ENCODE results near the gene PLA2G4B. TPM values are rescaled to one million over a fixed set of nuclear protein-coding genes. Genes with fewer than 3 reads are reported as not detected.

PLA2G4B gene
- total RNA-seq, 1 donor from 2014 or later, result 1.8 TPM

DNA sequence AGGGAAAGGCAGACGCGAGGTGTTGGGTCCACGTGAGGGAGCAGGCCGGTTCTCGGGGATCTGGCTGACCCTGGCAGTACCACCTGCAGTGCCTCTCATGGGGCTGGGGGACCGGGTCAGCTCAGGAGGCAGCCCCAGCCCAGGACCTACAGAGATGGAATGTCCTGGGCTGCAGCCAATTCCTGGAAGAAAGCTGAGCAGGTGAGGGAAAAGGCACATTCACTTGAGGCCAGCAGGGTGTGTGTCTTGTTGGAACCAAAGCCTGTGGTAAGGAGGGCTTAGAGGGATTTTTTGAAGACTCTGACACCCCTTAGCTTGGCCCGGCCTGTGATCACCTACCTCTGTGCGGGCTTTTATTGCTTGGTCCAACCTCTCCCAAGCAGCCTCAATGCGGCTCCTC is 15.8 kb downstream of the PLA2G4B start:
- Histone ChIP-seq H3K4me2 (ENCODE audit: low read length) (no peak overlapping the region), H3K9me3 (ENCODE audit: insufficient read depth, low read depth, low read length) (no peaks in the 10 kb centered on the region), H3K9ac (ENCODE audit: low read length) (no peak overlapping the region), H4K20me1 (ENCODE audit: insufficient read depth, low read length) (no peaks in the 10 kb centered on the region), H3K4me3 (ENCODE audit: insufficient read depth, low read depth, low read length) (no peak overlapping the region), H3K27me3 (ENCODE audit: insufficient read depth, low read length) (no peaks in the 10 kb centered on the region), H3K4me1 (ENCODE audit: insufficient read depth, low read length) (peaks cover 6% of the 10 kb centered on the region), H2AFZ (ENCODE audit: low read depth, low read length) (no peak overlapping the region), H3K36me3 (ENCODE audit: insufficient read depth, low read length) (no peaks in the 10 kb centered on the region), H3K27ac (ENCODE audit: low read depth, low read length) (no peak overlapping the region), H3K79me2 (ENCODE audit: insufficient read depth, low read length) (no peaks in the 10 kb centered on the region)
- Mint-ChIP-seq H3K4me1 (ENCODE audit: low read depth, unreplicated experiment) (no peaks in the 10 kb centered on the region), H3K4me3 (ENCODE audit: unreplicated experiment) (no peak overlapping the region), H3K9me3 (ENCODE audit: unreplicated experiment) (no peaks in the 10 kb centered on the region), H3K27ac (ENCODE audit: unreplicated experiment) (no peak overlapping the region), H3K27me3 (ENCODE audit: low read depth, unreplicated experiment) (peaks cover 9% of the 10 kb centered on the region), H3K36me3 (ENCODE audit: low read depth, unreplicated experiment) (peaks cover 2% of the 10 kb centered on the region)
- TF ChIP-seq, protein P1, sequence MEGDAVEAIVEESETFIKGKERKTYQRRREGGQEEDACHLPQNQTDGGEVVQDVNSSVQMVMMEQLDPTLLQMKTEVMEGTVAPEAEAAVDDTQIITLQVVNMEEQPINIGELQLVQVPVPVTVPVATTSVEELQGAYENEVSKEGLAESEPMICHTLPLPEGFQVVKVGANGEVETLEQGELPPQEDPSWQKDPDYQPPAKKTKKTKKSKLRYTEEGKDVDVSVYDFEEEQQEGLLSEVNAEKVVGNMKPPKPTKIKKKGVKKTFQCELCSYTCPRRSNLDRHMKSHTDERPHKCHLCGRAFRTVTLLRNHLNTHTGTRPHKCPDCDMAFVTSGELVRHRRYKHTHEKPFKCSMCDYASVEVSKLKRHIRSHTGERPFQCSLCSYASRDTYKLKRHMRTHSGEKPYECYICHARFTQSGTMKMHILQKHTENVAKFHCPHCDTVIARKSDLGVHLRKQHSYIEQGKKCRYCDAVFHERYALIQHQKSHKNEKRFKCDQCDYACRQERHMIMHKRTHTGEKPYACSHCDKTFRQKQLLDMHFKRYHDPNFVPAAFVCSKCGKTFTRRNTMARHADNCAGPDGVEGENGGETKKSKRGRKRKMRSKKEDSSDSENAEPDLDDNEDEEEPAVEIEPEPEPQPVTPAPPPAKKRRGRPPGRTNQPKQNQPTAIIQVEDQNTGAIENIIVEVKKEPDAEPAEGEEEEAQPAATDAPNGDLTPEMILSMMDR (IDR thresholded peaks at IDR 0.05; ENCODE audit: insufficient read depth, low read depth, low read length), result no peak
- no peak for TF ChIP-seq EZH2 (IDR thresholded peaks at IDR 0.05; ENCODE audit: insufficient read depth, low read length)
- FAIRE-seq (no peak), DNase-seq (ENCODE audit: low read depth) (no peak)

DNA sequence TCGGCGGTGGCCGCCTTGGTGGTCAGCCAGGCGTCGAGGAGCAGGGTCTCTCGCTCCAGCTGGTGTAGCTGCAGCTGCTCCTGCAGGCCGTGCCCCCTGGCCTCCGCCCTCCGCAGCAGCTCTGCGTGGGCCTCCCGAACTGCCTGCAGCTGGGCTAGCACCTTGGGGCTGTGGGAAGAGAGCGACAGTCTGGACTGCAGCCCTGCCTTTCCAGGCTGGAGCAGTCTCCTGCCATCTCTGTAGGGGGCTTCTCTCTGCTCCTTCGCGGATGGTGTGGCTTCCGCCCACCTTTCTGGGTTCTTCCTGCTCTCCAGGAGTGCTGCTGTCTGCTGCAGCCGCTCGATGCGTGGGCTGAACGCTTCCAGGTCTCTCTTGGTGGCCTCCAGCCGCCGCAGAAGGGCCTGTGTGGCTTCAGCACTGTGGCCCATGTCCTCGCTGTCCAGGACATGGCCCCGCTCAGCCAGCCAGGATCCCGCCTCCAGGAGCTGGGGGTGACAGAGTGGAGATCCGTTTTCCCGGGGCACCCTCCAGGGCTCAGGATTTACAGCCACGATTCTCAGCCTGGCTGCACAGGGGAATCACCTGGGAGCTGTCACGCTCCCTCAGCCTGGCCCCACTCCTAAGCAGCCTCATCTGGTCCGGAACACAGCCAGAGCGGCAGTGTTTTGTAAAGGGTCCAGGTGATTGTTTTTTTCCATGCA is 16.8 kb downstream of the PLA2G4B start:
- no peaks in the 10 kb centered on the region for H3K27me3 ChIP-seq (ENCODE audit: insufficient read depth, low read length)
- H3K27me3 Mint-ChIP-seq (ENCODE audit: low read depth, unreplicated experiment), result peaks cover 14% of the 10 kb centered on the region
- no peak overlapping the region for H3K9ac ChIP-seq (ENCODE audit: low read length)
- no peak overlapping the region for H3K4me3 ChIP-seq (ENCODE audit: insufficient read depth, low read depth, low read length)
- peaks cover 6% of the 10 kb centered on the region for H3K4me1 ChIP-seq (ENCODE audit: insufficient read depth, low read length)
- H3K4me3 Mint-ChIP-seq (ENCODE audit: unreplicated experiment), result no peak overlapping the region
- no peaks in the 10 kb centered on the region for H3K36me3 ChIP-seq (ENCODE audit: insufficient read depth, low read length)
- no peak overlapping the region for H2AFZ ChIP-seq (ENCODE audit: low read depth, low read length)
- H3K27ac ChIP-seq (ENCODE audit: low read depth, low read length), result no peak overlapping the region
- no peaks in the 10 kb centered on the region for H3K4me1 Mint-ChIP-seq (ENCODE audit: low read depth, unreplicated experiment)
- DNase-seq (ENCODE audit: low read depth), result no peak
- H3K27ac Mint-ChIP-seq (ENCODE audit: unreplicated experiment), result no peak overlapping the region
- H3K79me2 ChIP-seq (ENCODE audit: insufficient read depth, low read length), result no peaks in the 10 kb centered on the region
- peaks cover 2% of the 10 kb centered on the region for H3K36me3 Mint-ChIP-seq (ENCODE audit: low read depth, unreplicated experiment)
- H3K9me3 ChIP-seq (ENCODE audit: insufficient read depth, low read depth, low read length), result no peaks in the 10 kb centered on the region
- no peaks in the 10 kb centered on the region for H4K20me1 ChIP-seq (ENCODE audit: insufficient read depth, low read length)
- no peak overlapping the region for H3K4me2 ChIP-seq (ENCODE audit: low read length)
- no peak for FAIRE-seq
- no peaks in the 10 kb centered on the region for H3K9me3 Mint-ChIP-seq (ENCODE audit: unreplicated experiment)
- TF ChIP-seq EZH2 (IDR thresholded peaks at IDR 0.05; ENCODE audit: insufficient read depth, low read length), result no peak
- TF ChIP-seq, protein P1 (IDR thresholded peaks at IDR 0.05; ENCODE audit: insufficient read depth, low read depth, low read length), result no peak

DNA sequence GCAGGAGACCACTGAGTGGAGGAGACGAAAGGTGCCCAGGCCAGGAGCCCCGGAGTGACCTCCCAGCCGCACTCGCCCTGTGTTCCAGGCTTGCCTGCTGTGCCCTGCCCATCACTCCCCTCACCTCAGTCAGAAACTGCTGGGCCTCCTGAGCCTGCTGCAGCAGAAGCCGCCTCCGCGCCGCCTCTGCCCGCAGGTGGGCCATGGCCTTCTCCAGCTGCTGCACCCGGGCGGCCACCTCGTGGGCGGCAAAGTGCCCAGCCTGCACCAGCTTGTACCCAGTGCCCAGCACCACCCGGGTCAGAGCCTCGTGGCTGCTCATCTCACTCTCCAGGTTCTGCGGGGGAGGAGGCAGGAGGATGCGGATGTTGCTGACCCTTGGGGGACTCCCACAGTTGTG is 17.6 kb downstream of the PLA2G4B start:
- Histone ChIP-seq H3K27me3 (ENCODE audit: insufficient read depth, low read length) (no peaks in the 10 kb centered on the region), H3K79me2 (ENCODE audit: insufficient read depth, low read length) (no peaks in the 10 kb centered on the region), H3K9me3 (ENCODE audit: insufficient read depth, low read depth, low read length) (no peaks in the 10 kb centered on the region), H3K36me3 (ENCODE audit: insufficient read depth, low read length) (no peaks in the 10 kb centered on the region), H3K4me1 (ENCODE audit: insufficient read depth, low read length) (peaks cover 6% of the 10 kb centered on the region), H3K4me3 (ENCODE audit: insufficient read depth, low read depth, low read length) (no peak overlapping the region), H4K20me1 (ENCODE audit: insufficient read depth, low read length) (no peaks in the 10 kb centered on the region), H3K4me2 (ENCODE audit: low read length) (no peak overlapping the region), H3K9ac (ENCODE audit: low read length) (no peak overlapping the region), H3K27ac (ENCODE audit: low read depth, low read length) (no peak overlapping the region), H2AFZ (ENCODE audit: low read depth, low read length) (no peak overlapping the region)
- H3K27ac Mint-ChIP-seq (ENCODE audit: unreplicated experiment), result no peak overlapping the region
- no peaks in the 10 kb centered on the region for H3K4me1 Mint-ChIP-seq (ENCODE audit: low read depth, unreplicated experiment)
- no peak for TF ChIP-seq EZH2 (IDR thresholded peaks at IDR 0.05; ENCODE audit: insufficient read depth, low read length)
- TF ChIP-seq, protein P1 (IDR thresholded peaks at IDR 0.05; ENCODE audit: insufficient read depth, low read depth, low read length), result no peak
- H3K36me3 Mint-ChIP-seq (ENCODE audit: low read depth, unreplicated experiment), result peaks cover 6% of the 10 kb centered on the region
- no peaks in the 10 kb centered on the region for H3K9me3 Mint-ChIP-seq (ENCODE audit: unreplicated experiment)
- FAIRE-seq (no peak), DNase-seq (ENCODE audit: low read depth) (no peak)
- no peak overlapping the region for H3K4me3 Mint-ChIP-seq (ENCODE audit: unreplicated experiment)
- H3K27me3 Mint-ChIP-seq (ENCODE audit: low read depth, unreplicated experiment), result peaks cover 21% of the 10 kb centered on the region

All from astrocyte (in vitro differentiated cells and primary cell).